WI38 (cell line): ENCODE data around the gene FBXO39.
"Not testable (repeated sequence)": the region's sequence is repeated elsewhere in the genome, so short reads cannot be mapped to it uniquely, and the experiment has no call there.

Experiments
- H3K4me3 ChIP-seq: 2 replicates; pipeline ENCODE4 v1.5.1; 2011; ENCODE audit warnings: low read depth, mild to moderate bottlenecking, control low read depth, low read length
- CTCF ChIP-seq: IDR thresholded peaks from 2 replicates; pipeline ENCODE4 v1.5.1; 2012; ENCODE audit warnings: low read depth, mild to moderate bottlenecking, control low read depth, low read length

FBXO39 gene

GRCh38 chr17:6775871-6776405 lies at the start of gene FBXO39:
TSS of gene FBXO39 (plus strand) at chr17:6776215. CDS start at chr17:6779869, 3,654 bp downstream.
- H3K4me3 ChIP-seq: no peak within 1 kb of the TSS
- TF ChIP-seq CTCF: no peak

- TF ChIP-seq CTCF: no peak
- no peak overlapping the region for H3K4me3 ChIP-seq
Observed at GRCh38 chr17:6729531-6729930, 46.5 kb upstream of the FBXO39 start.

GRCh38 chr17:6746665-6747064 lies 29.4 kb upstream of the FBXO39 start:
- H3K4me3 ChIP-seq: not testable (repeated sequence)

- no peak overlapping the region for H3K4me3 ChIP-seq
- no peak for TF ChIP-seq CTCF
Observed at GRCh38 chr17:6748617-6749016, 27.4 kb upstream of the FBXO39 start.

DNA sequence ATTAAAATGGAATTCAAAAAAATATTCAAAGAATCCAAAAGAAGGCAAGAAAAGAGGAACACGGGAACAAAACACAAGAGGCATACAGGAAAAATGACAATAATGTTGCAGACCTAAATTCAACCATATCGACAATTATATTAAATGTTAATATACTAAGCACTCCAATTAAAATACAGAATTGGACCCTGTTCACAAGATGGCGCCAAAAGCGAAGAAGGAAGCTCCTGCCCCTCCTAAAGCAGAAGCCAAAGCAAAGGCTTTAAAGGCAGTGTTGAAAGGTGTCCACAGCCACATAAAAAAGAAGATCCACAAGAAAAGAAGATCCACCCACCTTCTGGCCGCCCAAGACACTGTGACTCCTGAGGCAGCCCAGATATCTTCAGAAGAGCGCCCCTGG lies 26.5 kb upstream of the FBXO39 start:
- H3K4me3 ChIP-seq: no peak overlapping the region
- no peak for TF ChIP-seq CTCF

DNA sequence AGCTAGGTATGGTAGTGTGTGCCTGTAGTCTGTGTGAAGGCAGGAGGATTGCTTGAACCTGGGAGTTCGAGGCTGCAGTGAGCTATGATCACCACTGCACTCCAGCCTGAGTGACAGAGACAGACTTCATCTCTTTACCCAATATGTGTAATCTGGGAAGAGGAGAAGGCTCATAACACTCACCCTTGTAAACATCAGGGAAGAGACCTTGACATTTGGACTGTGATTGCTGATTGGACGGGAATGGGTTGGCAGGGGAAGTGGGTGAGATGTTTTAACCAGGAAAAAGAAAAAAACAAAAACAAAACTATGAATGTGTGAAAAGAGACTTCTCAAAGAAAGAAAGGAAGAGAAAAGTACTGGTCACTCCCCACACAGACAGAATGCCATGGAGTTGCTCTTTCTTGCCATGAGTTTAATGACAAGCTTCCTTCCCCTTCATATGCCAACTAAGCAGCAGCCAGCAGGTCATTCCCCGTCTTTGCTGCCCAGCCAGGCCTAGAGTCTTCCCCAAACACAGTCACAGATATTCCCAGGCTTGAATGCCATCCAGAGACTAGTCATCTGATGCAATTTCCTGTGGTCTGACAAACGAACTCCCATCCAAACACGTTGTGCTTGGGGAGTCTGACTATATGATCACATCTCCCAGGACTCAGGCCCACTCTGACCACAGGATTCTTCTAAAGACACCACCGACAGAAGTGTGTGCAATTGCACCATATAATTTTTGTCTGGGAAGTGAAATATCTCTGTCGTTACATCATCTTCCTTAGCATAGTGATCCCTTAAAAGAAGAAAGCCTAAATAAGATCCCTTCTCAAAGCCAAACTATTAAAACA lies 23.7 kb upstream of the FBXO39 start:
- TF ChIP-seq CTCF: no peak
- H3K4me3 ChIP-seq: peak overlapping the region; percentile 25; the same call in 1 of the 2 replicates

DNA sequence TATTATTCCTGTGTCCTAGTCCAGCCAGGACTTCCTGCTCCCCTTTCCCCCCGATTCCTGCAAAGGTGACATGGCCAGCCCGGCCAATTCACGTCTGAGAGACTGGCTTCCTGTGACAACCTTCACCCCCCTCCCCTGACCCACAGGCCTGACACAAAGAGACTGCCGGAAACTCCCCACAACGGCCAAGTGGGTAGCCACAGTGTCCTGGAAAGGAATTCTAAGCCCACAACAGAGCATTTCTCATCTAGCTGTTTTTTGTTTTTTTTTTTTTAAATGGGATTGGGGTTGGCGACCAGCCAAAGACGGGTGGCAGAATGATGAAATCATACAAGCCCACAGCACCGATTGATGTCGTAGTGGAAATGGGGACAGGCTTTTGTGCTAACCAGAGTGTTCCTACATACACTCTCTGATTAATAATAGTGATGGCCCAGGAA lies 23.0 kb upstream of the FBXO39 start:
- peak overlapping the region; percentile 25; the same call in 1 of the 2 replicates for H3K4me3 ChIP-seq
- no peak for TF ChIP-seq CTCF
